ENCODE data around the gene RTL10.

The RTL10 gene

GRCh38 chr22:19903031-19903430 lies 48.4 kb upstream of the RTL10 start:
- no peaks in the 10 kb centered on the region for H3K79me2 ChIP-seq (ENCODE audit: control insufficient read depth, low read length)
- no peaks in the 10 kb centered on the region for H4K20me1 ChIP-seq (ENCODE audit: control insufficient read depth, insufficient read depth, low read depth, low read length)
- TF ChIP-seq EZH2phosphoT487 (IDR thresholded peaks at IDR 0.05; ENCODE audit: borderline replicate concordance, low read length) (no peak), CTCF (IDR thresholded peaks at IDR 0.05; ENCODE audit: low read depth, low read length, poor library complexity, severe bottlenecking) (no peak)
- H3K36me3 ChIP-seq (ENCODE audit: control insufficient read depth, low read length): no peaks in the 10 kb centered on the region
- H3K9me2 ChIP-seq (replicated peaks; ENCODE audit: control insufficient read depth, low read length): no peaks in the 10 kb centered on the region
- no peak overlapping the region for H3K4me3 ChIP-seq (ENCODE audit: low read length)
- no peak overlapping the region for H3K27ac ChIP-seq (ENCODE audit: low read depth, low read length)
- no peaks in the 10 kb centered on the region for H3K27me3 ChIP-seq (ENCODE audit: control insufficient read depth, low read length)
- 0 out of 2 replicates have a peak, but pooled peaks cover 5% of the 10 kb centered on the region for H3F3A ChIP-seq (ENCODE audit: control insufficient read depth, insufficient read depth)
- no peaks in the 10 kb centered on the region for H3K9me3 ChIP-seq (ENCODE audit: control insufficient read depth, insufficient read depth, low read length)
- H3K4me1 ChIP-seq (ENCODE audit: control insufficient read depth, low read length): peaks cover 16% of the 10 kb centered on the region
- H3K4me2 ChIP-seq (ENCODE audit: low read length): no peak overlapping the region

- H3K36me3 ChIP-seq (ENCODE audit: control insufficient read depth, low read length): no peaks in the 10 kb centered on the region
- H3K4me3 ChIP-seq (ENCODE audit: low read length): no peak overlapping the region
- H3K27me3 ChIP-seq (ENCODE audit: control insufficient read depth, low read length): no peaks in the 10 kb centered on the region
- no peak overlapping the region for H3K27ac ChIP-seq (ENCODE audit: low read depth, low read length)
- H4K20me1 ChIP-seq (ENCODE audit: control insufficient read depth, insufficient read depth, low read depth, low read length): no peaks in the 10 kb centered on the region
- H3K4me2 ChIP-seq (ENCODE audit: low read length): no peak overlapping the region
- no peaks in the 10 kb centered on the region for H3K9me2 ChIP-seq (replicated peaks; ENCODE audit: control insufficient read depth, low read length)
- H3K9me3 ChIP-seq (ENCODE audit: control insufficient read depth, insufficient read depth, low read length): no peaks in the 10 kb centered on the region
- H3K4me1 ChIP-seq (ENCODE audit: control insufficient read depth, low read length): peaks cover 16% of the 10 kb centered on the region
- TF ChIP-seq EZH2phosphoT487 (IDR thresholded peaks at IDR 0.05; ENCODE audit: borderline replicate concordance, low read length) (no peak), CTCF (IDR thresholded peaks at IDR 0.05; ENCODE audit: low read depth, low read length, poor library complexity, severe bottlenecking) (no peak)
- H3F3A ChIP-seq (ENCODE audit: control insufficient read depth, insufficient read depth): 0 out of 2 replicates have a peak, but pooled peaks cover 5% of the 10 kb centered on the region
- no peaks in the 10 kb centered on the region for H3K79me2 ChIP-seq (ENCODE audit: control insufficient read depth, low read length)
These were observed 47.6 kb upstream of the RTL10 start for GRCh38 chr22:19902245-19902715.

- Histone ChIP-seq H3K36me3 (ENCODE audit: control insufficient read depth, low read length) (no peaks in the 10 kb centered on the region), H3K27me3 (ENCODE audit: control insufficient read depth, low read length) (no peaks in the 10 kb centered on the region), H3K79me2 (ENCODE audit: control insufficient read depth, low read length) (no peaks in the 10 kb centered on the region), H3K27ac (ENCODE audit: low read depth, low read length) (no peak overlapping the region), H3K9me2 (replicated peaks; ENCODE audit: control insufficient read depth, low read length) (no peaks in the 10 kb centered on the region), H3F3A (ENCODE audit: control insufficient read depth, insufficient read depth) (0 out of 2 replicates have a peak, but pooled peaks cover 5% of the 10 kb centered on the region), H3K4me2 (ENCODE audit: low read length) (no peak overlapping the region), H3K4me3 (ENCODE audit: low read length) (no peak overlapping the region), H3K4me1 (ENCODE audit: control insufficient read depth, low read length) (peaks cover 21% of the 10 kb centered on the region), H3K9me3 (ENCODE audit: control insufficient read depth, insufficient read depth, low read length) (no peaks in the 10 kb centered on the region), H4K20me1 (ENCODE audit: control insufficient read depth, insufficient read depth, low read depth, low read length) (no peaks in the 10 kb centered on the region)
- no peak for TF ChIP-seq EZH2phosphoT487 (IDR thresholded peaks at IDR 0.05; ENCODE audit: borderline replicate concordance, low read length)
These were observed 47.0 kb upstream of the RTL10 start for GRCh38 chr22:19901577-19902244.

GRCh38 chr22:19900707-19901436 lies 46.2 kb upstream of the RTL10 start:
- Histone ChIP-seq H3K4me1 (ENCODE audit: control insufficient read depth, low read length) (peaks cover 29% of the 10 kb centered on the region), H4K20me1 (ENCODE audit: control insufficient read depth, insufficient read depth, low read depth, low read length) (no peaks in the 10 kb centered on the region), H3K79me2 (ENCODE audit: control insufficient read depth, low read length) (no peaks in the 10 kb centered on the region), H3K36me3 (ENCODE audit: control insufficient read depth, low read length) (no peaks in the 10 kb centered on the region), H3K4me3 (ENCODE audit: low read length) (no peak overlapping the region), H3K9me2 (replicated peaks; ENCODE audit: control insufficient read depth, low read length) (no peaks in the 10 kb centered on the region), H3K27ac (ENCODE audit: low read depth, low read length) (no peak overlapping the region), H3K27me3 (ENCODE audit: control insufficient read depth, low read length) (no peaks in the 10 kb centered on the region), H3K9me3 (ENCODE audit: control insufficient read depth, insufficient read depth, low read length) (no peaks in the 10 kb centered on the region), H3F3A (ENCODE audit: control insufficient read depth, insufficient read depth) (0 out of 2 replicates have a peak, but pooled peaks cover 2% of the 10 kb centered on the region), H3K4me2 (ENCODE audit: low read length) (no peak overlapping the region; the same call in 1 of the 2 replicates)
- TF ChIP-seq EZH2phosphoT487 (IDR thresholded peaks at IDR 0.05; ENCODE audit: borderline replicate concordance, low read length): no peak
- no peak for TF ChIP-seq CTCF (IDR thresholded peaks at IDR 0.05; ENCODE audit: low read depth, low read length, poor library complexity, severe bottlenecking)
